ENCODE measurements around the gene CACNA1F. TPM values are rescaled to one million over a fixed set of nuclear protein-coding genes. Genes with fewer than 3 reads are reported as not detected.

CACNA1F gene
- total and polyA plus RNA-seq, 3 donors from 2014 or later: 0.16 to 0.24 (median 0.19) TPM

- Histone ChIP-seq H3K4me3 (no peak overlapping the region), H3K9me3 (no peaks in the 10 kb centered on the region), H3K4me1 (no peaks in the 10 kb centered on the region), H3K27me3 (no peaks in the 10 kb centered on the region), H3K36me3 (ENCODE audit: low read depth, missing control alignments) (no peaks in the 10 kb centered on the region), H3K27ac (no peak overlapping the region)
- DNase-seq: no peak
- intact Hi-C loops (cut with DNase I; ENCODE audit: low total_unique reads): no loop called here
- TF ChIP-seq CTCF (IDR thresholded peaks at IDR 0.05) (no peak), POLR2A (IDR thresholded peaks at IDR 0.05) (no peak)
- 86 to 100% methylated on average over 2 of the region's 2 CpGs for WGBS, 2 donors
Measured at GRCh38 chrX:49212209-49212608, 20.9 kb downstream of the CACNA1F start.

GRCh38 chrX:49211074-49211473, 22.1 kb downstream of the CACNA1F start:
- no peak overlapping the region for H3K27ac ChIP-seq
- intact Hi-C loops (cut with DNase I; ENCODE audit: low total_unique reads): no loop called here
- no peak for DNase-seq
- H3K4me3 ChIP-seq: no peak overlapping the region
- H3K4me1 ChIP-seq: no peaks in the 10 kb centered on the region
- H3K36me3 ChIP-seq (ENCODE audit: low read depth, missing control alignments): no peaks in the 10 kb centered on the region
- no peak for TF ChIP-seq POLR2A (IDR thresholded peaks at IDR 0.05)
- no peak for TF ChIP-seq CTCF (IDR thresholded peaks at IDR 0.05)
- 81 to 93% methylated on average over 8 to 9 of the region's 9 CpGs for WGBS, 2 donors
- H3K9me3 ChIP-seq: no peaks in the 10 kb centered on the region
- no peaks in the 10 kb centered on the region for H3K27me3 ChIP-seq

- WGBS, 2 donors: 81% methylated on average over 4 of the region's 8 CpGs; no CpG with 5 or more reads in 1 of the 2 donors
- Histone ChIP-seq H3K36me3 (ENCODE audit: low read depth, missing control alignments) (no peaks in the 10 kb centered on the region), H3K27me3 (no peaks in the 10 kb centered on the region), H3K4me1 (no peaks in the 10 kb centered on the region), H3K9me3 (no peaks in the 10 kb centered on the region), H3K27ac (no peak overlapping the region), H3K4me3 (no peak overlapping the region)
- TF ChIP-seq POLR2A (IDR thresholded peaks at IDR 0.05) (no peak), CTCF (IDR thresholded peaks at IDR 0.05) (no peak)
- intact Hi-C loops (cut with DNase I; ENCODE audit: low total_unique reads): no loop called here
- no peak for DNase-seq
Measured at GRCh38 chrX:49210406-49210805, 22.7 kb downstream of the CACNA1F start.

- intact Hi-C loops (cut with DNase I; ENCODE audit: low total_unique reads): no loop called here
- 28 to 47% methylated on average over 13 to 14 of the region's 28 CpGs for WGBS, 2 donors
- TF ChIP-seq POLR2A (IDR thresholded peaks at IDR 0.05): no peak
- no peak for TF ChIP-seq CTCF (IDR thresholded peaks at IDR 0.05)
Measured at GRCh38 chrX:49209434-49210251, 23.5 kb downstream of the CACNA1F start.

GRCh38 chrX:49208399-49208798, 24.7 kb downstream of the CACNA1F start:
- no peak overlapping the region for H3K27ac ChIP-seq
- TF ChIP-seq CTCF (IDR thresholded peaks at IDR 0.05) (no peak), POLR2A (IDR thresholded peaks at IDR 0.05) (no peak)
- WGBS, 2 donors: 60 to 80% methylated on average over 1 to 5 of the region's 5 CpGs
- H3K4me3 ChIP-seq: no peak overlapping the region
- no peaks in the 10 kb centered on the region for H3K36me3 ChIP-seq (ENCODE audit: low read depth, missing control alignments)
- H3K4me1 ChIP-seq: no peaks in the 10 kb centered on the region
- H3K9me3 ChIP-seq: no peaks in the 10 kb centered on the region
- intact Hi-C loops (cut with DNase I; ENCODE audit: low total_unique reads): no loop called here
- H3K27me3 ChIP-seq: no peaks in the 10 kb centered on the region
- no peak for DNase-seq

More at GRCh38 chrX:49209434-49210251, 23.5 kb downstream of the CACNA1F start:
- Histone ChIP-seq H3K9me3 (no peaks in the 10 kb centered on the region), H3K27ac (no peak overlapping the region), H3K4me1 (no peaks in the 10 kb centered on the region), H3K27me3 (no peaks in the 10 kb centered on the region), H3K36me3 (ENCODE audit: low read depth, missing control alignments) (no peaks in the 10 kb centered on the region), H3K4me3 (no peak overlapping the region)
- no peak for DNase-seq
